ENCODE results near the gene SOX13. TPM values are rescaled to one million over a fixed set of nuclear protein-coding genes. Genes with fewer than 3 reads are reported as not detected.

The SOX13 gene
- 2.2 and 2.8 TPM in 2 replicates for total RNA-seq

GRCh38 chr1:204072931-204073836 lies at the start of gene SOX13:
Gene SOX13 (plus strand): TSS chr1:204073115. CDS start chr1:204112916, 39,801 bp downstream.

GRCh38 chr1:204151552-204152309 lies 78.8 kb downstream of the SOX13 start, which contains the start of gene ETNK2:
Gene ETNK2 (minus strand): TSS chr1:204152044. CDS start chr1:204151852, 192 bp downstream.

GRCh38 chr1:204166219-204166618 lies 93.3 kb downstream of the SOX13 start, which contains the start of gene REN:
Gene REN (minus strand): TSS chr1:204166337. CDS start chr1:204166293, 44 bp downstream.

Other genes with a start within 250 kb of the SOX13 start
- gene SNRPE, start 211.5 kb upstream of the SOX13 start, total RNA-seq: 46.5 and 55.3 TPM in 2 replicates
- gene ETNK2, start 78.9 kb downstream of the SOX13 start, total RNA-seq: 2.3 and 5.4 TPM in 2 replicates
- 0.14 and 0.28 TPM in 2 replicates for gene REN, start 93.2 kb downstream of the SOX13 start, total RNA-seq
- gene KISS1, start 123.4 kb downstream of the SOX13 start, total RNA-seq: 0.71 TPM in 1 of 2 replicates, not detected in the other
- not detected in 2 replicates for gene GOLT1A, start 140.9 kb downstream of the SOX13 start, total RNA-seq